CD14-positive monocyte (primary cell): ENCODE results near the gene EMILIN1. TPM values are rescaled to one million over a fixed set of nuclear protein-coding genes. Genes with fewer than 3 reads are reported as not detected.
A peak's percentile ranks its signal among the peaks of the same experiment; 100 is the strongest.
"Not testable (repeated sequence)": the region's sequence is repeated elsewhere in the genome, so short reads cannot be mapped to it uniquely, and the experiment has no call there.

Experiments
- DNase-seq, 3 donors: peaks; one replicate each; pipeline ENCODE4 v3.0.0-alpha.2; 2011 to 2022
- H2AFZ ChIP-seq: 2 replicates; pipeline ENCODE4 v1.6.0; 2012; ENCODE audit warnings: mild to moderate bottlenecking, low read depth, low read length, inconsistent platforms; ENCODE audit not compliant: insufficient read depth, poor library complexity, severe bottlenecking
- H3K27ac ChIP-seq, 2 donors: 1 replicate in 1 of 2; 2 replicates in 1 of 2; pipeline ENCODE4 v1.5.1; 2012 to 2013; ENCODE audit warnings: low read length in 2 of 2, control low read depth in 1 of 2, inconsistent platforms in 1 of 2, low read depth in 1 of 2, mild to moderate bottlenecking in 1 of 2
- H3K27me3 ChIP-seq, 2 donors: one replicate each; pipeline versions ENCODE4 v1.6.0 to v1.6.1; 2011 to 2013; ENCODE audit warnings: low read length in 2 of 2; ENCODE audit not compliant: control insufficient read depth in 2 of 2, insufficient read depth in 2 of 2
- H3K36me3 ChIP-seq, 2 donors: replicated peaks in 1 of 2; 1 replicate in 1 of 2; 2 replicates in 1 of 2; pipeline versions ENCODE4 v1.5.1 to v1.6.1; 2012 to 2013; ENCODE audit warnings: low read length in 2 of 2, control low read depth in 1 of 2, inconsistent platforms in 1 of 2, mild to moderate bottlenecking in 1 of 2; ENCODE audit not compliant: insufficient read depth in 2 of 2, control insufficient read depth in 1 of 2
- H3K4me1 ChIP-seq, 2 donors: 1 replicate in 1 of 2; 2 replicates in 1 of 2; pipeline versions ENCODE4 v1.5.1 to v1.6.1; 2012 to 2013; ENCODE audit warnings: low read length in 2 of 2, control low read depth in 1 of 2, inconsistent platforms in 1 of 2, mild to moderate bottlenecking in 1 of 2, moderate library complexity in 1 of 2; ENCODE audit not compliant: insufficient read depth in 2 of 2, control insufficient read depth in 1 of 2
- H3K4me2 ChIP-seq: replicated peaks from 2 replicates; pipeline ENCODE3; 2012; ENCODE audit warnings: low read length, moderate library complexity, mild to moderate bottlenecking; ENCODE audit not compliant: poor library complexity, severe bottlenecking; ENCODE audit errors: extremely low read depth
- H3K4me3 ChIP-seq, 3 experiments: fragments of 200-600 bp in 1 of 3; sonication (generic) in 1 of 3; replicated peaks in 1 of 3; 1 replicate in 2 of 3; 2 replicates in 1 of 3; pipeline ENCODE4 v1.5.1; 2011 to 2013; ENCODE audit warnings: low read length in 3 of 3, mild to moderate bottlenecking in 3 of 3, control low read depth in 2 of 3, low read depth in 2 of 3, inconsistent platforms in 1 of 3, moderate library complexity in 1 of 3
- H3K79me2 ChIP-seq: 2 replicates; pipeline ENCODE4 v1.6.0; 2012; ENCODE audit warnings: mild to moderate bottlenecking, control low read depth, inconsistent platforms, low read length, moderate library complexity; ENCODE audit not compliant: insufficient read depth
- H3K9ac ChIP-seq: 2 replicates; pipeline ENCODE4 v1.6.0; 2017; ENCODE audit warnings: low read length, mild to moderate bottlenecking; ENCODE audit not compliant: insufficient read depth, poor library complexity, severe bottlenecking
- H3K9me3 ChIP-seq, 2 donors: replicated peaks in 1 of 2; 1 replicate in 1 of 2; 2 replicates in 1 of 2; pipeline versions ENCODE4 v1.5.1 to v1.6.1; 2012 to 2013; ENCODE audit warnings: low read length in 2 of 2, control low read depth in 1 of 2; ENCODE audit not compliant: control insufficient read depth in 1 of 2, insufficient read depth in 1 of 2
- H4K20me1 ChIP-seq: 2 replicates; pipeline ENCODE4 v1.6.0; 2012; ENCODE audit warnings: mild to moderate bottlenecking, low read length, control low read depth, moderate library complexity; ENCODE audit not compliant: insufficient read depth
- H3K27ac Mint-ChIP-seq, 7 donors: one replicate each; pipeline ENCODE4 v1.8.0; 2020; ENCODE audit warnings: mild to moderate bottlenecking in 7 of 7, mixed read lengths in 7 of 7, moderate library complexity in 6 of 7, inconsistent platforms in 2 of 7
- H3K27me3 Mint-ChIP-seq, 3 donors: one replicate each; pipeline ENCODE4 v1.8.0; 2021 to 2022; ENCODE audit warnings: low read depth in 3 of 3, mild to moderate bottlenecking in 3 of 3, mixed read lengths in 3 of 3, moderate library complexity in 3 of 3, inconsistent platforms in 1 of 3
- H3K36me3 Mint-ChIP-seq, 2 donors: one replicate each; pipeline ENCODE4 v1.8.0; 2020; ENCODE audit warnings: mixed read lengths in 2 of 2, inconsistent platforms in 1 of 2, mild to moderate bottlenecking in 1 of 2
- H3K4me1 Mint-ChIP-seq: one replicate; pipeline ENCODE4 v1.8.0; 2020; ENCODE audit warnings: mild to moderate bottlenecking, mixed read lengths
- H3K4me3 Mint-ChIP-seq, 2 donors: one replicate each; pipeline ENCODE4 v1.8.0; 2020; ENCODE audit warnings: mild to moderate bottlenecking in 2 of 2, mixed read lengths in 2 of 2, moderate library complexity in 1 of 2
- H3K9me3 Mint-ChIP-seq, 7 donors: one replicate each; pipeline ENCODE4 v1.8.0; 2020 to 2022; ENCODE audit warnings: mixed read lengths in 7 of 7, mild to moderate bottlenecking in 6 of 7, moderate library complexity in 6 of 7, inconsistent platforms in 2 of 7
- CTCF ChIP-seq: fragments of 200-600 bp; IDR thresholded peaks from one replicate; pipeline ENCODE4 v1.8.0; 2022; ENCODE audit warnings: antibody characterized with exemption, mild to moderate bottlenecking
- WGBS: methylation state at CpG from one replicate; pipeline ENCODE4 v1.1.5; 2013; ENCODE audit warnings: missing lambda C conversion rate; ENCODE audit not compliant: insufficient coverage; 5-methylcytosine and 5-hydroxymethylcytosine counted together
- intact Hi-C, 2 donors: fragments of 100-400 bp; cut with micrococcal nuclease; formaldehyde crosslinking; loops; one replicate each; pipeline versions ENCODE4 v1.15.0 to v1.15.1; 2023
- polyA plus RNA-seq, 3 donors: library from polyadenylated mRNA; depleted of rRNA in 1 of 3; unstranded in 2 of 3; stranded (reverse) in 1 of 3; fragments of 300-500 nt in 2 of 3; fragments of >200 nt in 1 of 3; fragmentation: Illumina TruSeq in 2 of 3; gene quantifications; 1 replicate in 2 of 3; 2 replicates in 1 of 3; pipeline ENCODE4 v1.2.3, GENCODE V29; 2012 to 2021

EMILIN1 gene
- polyA plus RNA-seq, 3 donors = 0.43 to 1.0 (median 0.44) TPM

GRCh38 chr2:27118525-27119329, 40.3 kb downstream of the EMILIN1 start, which contains the start of gene CGREF1:
CGREF1 (minus strand) TSS chr2:27119128; CDS start chr2:27104366, 14,762 bp downstream.
- H3K79me2 ChIP-seq = no peaks in the 10 kb centered on the region
- H3K27ac ChIP-seq = no peak within 1 kb of the TSS
- peak within 1 kb of the TSS; percentile 79 for H3K4me2 ChIP-seq
- peak within 1 kb of the TSS in 3 of 7 donors; percentile 26 to 73 (median 51) for H3K27ac Mint-ChIP-seq
- peaks cover 3 to 4% of the 10 kb centered on the region in 2 donors for H3K36me3 Mint-ChIP-seq
- peak within 1 kb of the TSS; percentile 73 to 93 for H3K4me3 Mint-ChIP-seq
- H3K9me3 Mint-ChIP-seq = peaks cover 0 to 7% (median 5%) of the 10 kb centered on the region in 7 donors
- no peaks in the 10 kb centered on the region for H3K36me3 ChIP-seq
- peaks cover 32% of the 10 kb centered on the region for H3K4me1 Mint-ChIP-seq
- WGBS = 3% methylated on average over 82 of the region's 84 CpGs
- no peaks in the 10 kb centered on the region for H3K9me3 ChIP-seq
- peaks cover 25 to 30% (median 27%) of the 10 kb centered on the region in 3 donors for H3K27me3 Mint-ChIP-seq
- peak within 1 kb of the TSS; percentile 43 for H3K9ac ChIP-seq
- intact Hi-C loops = no loop called here
- peaks cover 30 to 34% of the 10 kb centered on the region in 2 donors for H3K4me1 ChIP-seq
- H3K4me3 ChIP-seq = peak within 1 kb of the TSS in 1 of 3 experiments; percentile 72
- H3K27me3 ChIP-seq = peaks cover 12 to 29% of the 10 kb centered on the region in 2 donors
- peak within 1 kb of the TSS; percentile 78 for H2AFZ ChIP-seq
- H4K20me1 ChIP-seq = no peaks in the 10 kb centered on the region
- no peak for DNase-seq
- TF ChIP-seq CTCF = no peak

GRCh38 chr2:27119330-27119670, 40.9 kb downstream of the EMILIN1 start:
- H3K9me3 Mint-ChIP-seq, H3K36me3 Mint-ChIP-seq, intact Hi-C loops, H3K9me3 ChIP-seq, H3K79me2 ChIP-seq, H3K27ac ChIP-seq, DNase-seq, H3K36me3 ChIP-seq, H4K20me1 ChIP-seq: not testable (repeated sequence)
- Histone ChIP-seq H2AFZ (peak overlapping the region; percentile 78), H3K4me2 (peak overlapping the region; percentile 79), H3K9ac (peak overlapping the region; percentile 43), H3K4me1 (peaks cover 33 to 38% of the 10 kb centered on the region in 2 donors), H3K27me3 (peaks cover 12 to 29% of the 10 kb centered on the region in 2 donors), H3K4me3 (peak overlapping the region in 1 of 3 experiments; percentile 72)
- 91% methylated on average over 8 of the region's 8 CpGs for WGBS
- Mint-ChIP-seq H3K27me3 (peaks cover 23 to 30% (median 27%) of the 10 kb centered on the region in 3 donors), H3K4me3 (peak overlapping the region; percentile 73 to 93), H3K27ac (peak overlapping the region in 2 of 7 donors; percentile 26 to 73), H3K4me1 (peaks cover 34% of the 10 kb centered on the region)
